GM18858 (cell line): Measurements from ENCODE around the gene SPNS1.
"Not testable (repeated sequence)": the region's sequence is repeated elsewhere in the genome, so short reads cannot be mapped to it uniquely, and the experiment has no call there.

ENCODE experiments used
- ATAC-seq: cut with Tn5 transposase; IDR thresholded peaks from one replicate; pipeline ENCODE4 v1.9.1; 2021; ENCODE audit not compliant: unreplicated experiment

The SPNS1 gene

GRCh38 chr16:28951410-28951943 lies 23.1 kb upstream of the SPNS1 start:
- ATAC-seq, result no peak

- no peak for ATAC-seq
Observed at GRCh38 chr16:28958216-28958615, 16.4 kb upstream of the SPNS1 start.

DNA sequence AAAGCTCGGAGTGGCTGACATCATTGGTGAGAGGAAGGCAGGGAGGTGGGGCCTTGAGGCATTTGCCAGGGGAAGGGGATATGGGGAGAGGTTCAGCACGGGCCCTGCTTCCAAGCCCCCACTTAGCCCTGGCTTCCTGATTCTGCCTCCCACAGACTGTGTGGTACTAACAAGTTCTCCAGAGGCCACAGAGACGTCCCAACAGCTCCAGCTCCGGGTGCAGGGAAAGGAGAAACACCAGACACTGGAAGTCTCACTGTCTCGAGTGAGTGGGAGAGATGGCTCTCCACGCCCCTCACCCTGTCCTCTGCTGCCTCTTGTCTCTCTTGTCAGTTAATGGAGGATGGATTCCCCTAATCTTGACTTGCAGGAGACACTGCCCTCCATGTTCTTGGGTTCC lies 15.7 kb upstream of the SPNS1 start:
- ATAC-seq, result no peak

DNA sequence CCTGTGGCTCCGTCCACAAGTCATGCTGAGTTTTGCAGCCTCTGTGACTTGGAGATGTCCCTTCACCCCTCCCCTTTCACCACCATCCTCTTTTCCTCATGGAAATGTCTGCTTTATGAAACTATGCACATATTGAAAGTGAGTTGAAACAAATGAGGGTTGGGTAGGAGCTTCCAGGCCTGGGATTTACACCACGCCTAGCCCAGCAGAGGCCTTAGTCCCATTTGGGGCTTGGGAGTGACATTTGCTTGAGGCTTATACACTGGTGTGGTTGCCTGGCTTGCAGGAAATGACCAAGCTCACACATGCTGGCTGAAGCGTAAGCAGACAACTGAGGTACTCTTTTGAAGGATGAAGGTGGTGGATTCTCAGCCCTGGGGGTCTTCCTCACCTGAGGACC lies 10.5 kb upstream of the SPNS1 start:
- ATAC-seq, result no peak

- no peak for ATAC-seq
Observed at GRCh38 chr16:28964496-28964895, 10.1 kb upstream of the SPNS1 start.

GRCh38 chr16:28967156-28967555 lies 7.4 kb upstream of the SPNS1 start:
- no peak for ATAC-seq

GRCh38 chr16:28969696-28970095 lies 4.9 kb upstream of the SPNS1 start:
- ATAC-seq, result not testable (repeated sequence)

GRCh38 chr16:28974007-28974436 lies 556 bp upstream of the SPNS1 start:
- peak; percentile 5 for ATAC-seq

DNA sequence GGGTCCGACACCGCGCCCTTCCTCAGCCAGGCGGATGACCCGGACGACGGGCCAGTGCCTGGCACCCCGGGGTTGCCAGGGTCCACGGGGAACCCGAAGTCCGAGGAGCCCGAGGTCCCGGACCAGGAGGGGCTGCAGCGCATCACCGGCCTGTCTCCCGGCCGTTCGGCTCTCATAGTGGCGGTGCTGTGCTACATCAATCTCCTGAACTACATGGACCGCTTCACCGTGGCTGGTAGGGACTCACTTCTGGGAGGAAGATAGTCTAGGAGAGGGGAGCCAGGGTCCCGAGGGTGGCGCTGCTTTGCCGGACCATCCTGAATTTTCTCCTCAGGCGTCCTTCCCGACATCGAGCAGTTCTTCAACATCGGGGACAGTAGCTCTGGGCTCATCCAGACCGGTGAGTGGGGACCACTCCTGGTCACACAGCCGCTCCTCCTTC lies 601 bp downstream of the SPNS1 start:
- no peak for ATAC-seq

- ATAC-seq, result no peak
Observed at GRCh38 chr16:28977703-28978662, 3.4 kb downstream of the SPNS1 start.

DNA sequence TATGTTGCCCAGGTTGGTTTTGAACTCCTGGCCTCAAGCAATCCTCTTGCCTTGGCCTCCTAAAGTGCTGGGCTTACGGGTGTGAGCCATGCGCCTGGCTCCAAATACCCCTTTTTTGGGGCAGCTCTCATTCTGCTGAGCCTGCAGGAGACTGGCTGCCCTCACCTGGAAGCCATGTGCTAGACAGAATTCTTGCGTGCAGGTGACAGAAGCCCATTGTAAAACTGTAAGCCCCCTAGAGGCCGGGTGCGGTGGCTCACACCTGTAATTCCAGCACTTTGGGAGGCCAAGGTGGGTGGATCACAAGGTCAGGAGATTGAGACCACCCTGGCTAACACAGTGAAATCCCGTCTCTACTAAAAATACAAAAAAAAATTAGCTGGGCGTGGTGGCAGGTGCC lies 5.8 kb downstream of the SPNS1 start:
- not testable (repeated sequence) for ATAC-seq

- no peak for ATAC-seq
Observed at GRCh38 chr16:28980929-28981328, 6.4 kb downstream of the SPNS1 start.

GRCh38 chr16:28981517-28981916 lies 6.9 kb downstream of the SPNS1 start:
- ATAC-seq, result no peak

- ATAC-seq, result no peak
Observed at GRCh38 chr16:28982418-28982817, 7.8 kb downstream of the SPNS1 start.

GRCh38 chr16:28982949-28983348 lies 8.4 kb downstream of the SPNS1 start:
- no peak for ATAC-seq

- no peak for ATAC-seq
Observed at GRCh38 chr16:28983644-28984043, 9.1 kb downstream of the SPNS1 start.

DNA sequence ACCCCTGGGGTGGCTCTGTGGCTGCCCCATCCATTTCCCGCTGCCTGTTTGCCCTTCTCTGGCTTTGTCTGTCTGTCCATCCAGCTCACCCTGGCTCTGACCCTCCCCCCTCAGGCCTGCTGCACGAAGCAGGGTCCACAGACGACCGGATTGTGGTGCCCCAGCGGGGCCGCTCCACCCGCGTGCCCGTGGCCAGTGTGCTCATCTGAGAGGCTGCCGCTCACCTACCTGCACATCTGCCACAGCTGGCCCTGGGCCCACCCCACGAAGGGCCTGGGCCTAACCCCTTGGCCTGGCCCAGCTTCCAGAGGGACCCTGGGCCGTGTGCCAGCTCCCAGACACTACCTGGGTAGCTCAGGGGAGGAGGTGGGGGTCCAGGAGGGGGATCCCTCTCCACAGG lies 9.5 kb downstream of the SPNS1 start:
- ATAC-seq, result no peak

DNA sequence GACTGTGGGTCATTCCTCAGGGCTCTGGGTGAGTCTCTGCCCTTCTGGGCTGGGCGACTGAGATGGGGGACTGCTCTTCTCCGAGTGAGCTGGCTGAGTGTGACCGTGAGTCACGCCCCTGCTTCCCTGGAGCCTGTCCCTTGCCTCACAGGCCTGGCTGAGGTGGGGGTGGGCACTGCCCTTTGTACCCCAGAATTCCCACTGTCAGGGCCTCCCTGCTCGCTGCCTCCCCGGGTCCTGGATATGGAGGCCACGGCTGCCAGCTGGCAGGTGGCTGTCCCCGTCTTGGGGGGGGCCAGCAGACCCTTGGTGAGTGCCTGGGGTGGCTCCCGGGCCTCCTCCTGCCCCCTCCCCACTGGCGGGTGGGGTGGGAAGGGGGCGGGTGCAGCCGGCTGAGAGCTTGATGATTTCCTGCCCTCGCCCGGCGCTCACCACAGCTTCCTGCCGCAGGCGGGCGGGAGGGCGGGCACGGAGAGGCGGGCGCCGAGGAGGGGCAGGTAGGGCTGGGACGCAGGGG lies 10.1 kb downstream of the SPNS1 start, which contains the start of gene LAT:
TSS of gene LAT (plus strand) at position 434 of the 517 bp plus-strand sequence. CDS start 366 bp downstream, outside the sequence.
- ATAC-seq, result no peak

DNA sequence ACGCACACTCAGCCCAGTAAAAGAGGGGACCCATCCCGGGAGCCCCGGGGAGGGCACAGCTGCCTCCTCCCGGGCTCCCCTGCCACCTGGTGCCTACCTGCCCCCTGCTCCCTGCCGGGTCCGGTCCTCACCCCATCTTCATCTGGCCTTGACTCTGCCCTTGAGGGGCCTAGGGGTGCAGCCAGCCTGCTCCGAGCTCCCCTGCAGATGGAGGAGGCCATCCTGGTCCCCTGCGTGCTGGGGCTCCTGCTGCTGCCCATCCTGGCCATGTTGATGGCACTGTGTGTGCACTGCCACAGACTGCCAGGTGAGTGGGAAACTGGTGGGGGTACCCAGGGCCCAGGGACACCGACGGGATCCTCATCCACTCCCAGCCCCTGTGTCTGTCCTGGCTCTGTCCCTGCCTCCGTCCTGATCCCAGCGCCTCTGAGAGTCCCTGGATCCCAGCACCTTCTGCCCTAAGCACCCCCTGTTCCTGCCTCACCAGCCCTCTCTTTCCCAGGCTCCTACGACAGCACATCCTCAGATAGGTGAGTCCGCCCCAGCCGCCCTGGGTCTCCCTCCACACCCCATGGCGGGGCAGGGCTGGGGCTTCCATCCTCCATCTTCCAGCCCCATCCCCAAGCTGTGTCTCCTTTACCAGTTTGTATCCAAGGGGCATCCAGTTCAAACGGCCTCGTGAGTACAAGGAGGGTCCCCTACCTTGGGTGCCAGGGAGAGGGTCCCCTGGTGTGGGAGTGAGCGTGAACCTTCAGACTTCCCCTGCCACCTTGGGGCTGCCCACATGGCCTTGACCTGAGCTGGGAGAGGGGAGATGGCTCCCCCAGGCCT lies 10.8 kb downstream of the SPNS1 start:
- ATAC-seq, result no peak

- no peak for ATAC-seq
Observed at GRCh38 chr16:28986046-28986445, 11.5 kb downstream of the SPNS1 start.

DNA sequence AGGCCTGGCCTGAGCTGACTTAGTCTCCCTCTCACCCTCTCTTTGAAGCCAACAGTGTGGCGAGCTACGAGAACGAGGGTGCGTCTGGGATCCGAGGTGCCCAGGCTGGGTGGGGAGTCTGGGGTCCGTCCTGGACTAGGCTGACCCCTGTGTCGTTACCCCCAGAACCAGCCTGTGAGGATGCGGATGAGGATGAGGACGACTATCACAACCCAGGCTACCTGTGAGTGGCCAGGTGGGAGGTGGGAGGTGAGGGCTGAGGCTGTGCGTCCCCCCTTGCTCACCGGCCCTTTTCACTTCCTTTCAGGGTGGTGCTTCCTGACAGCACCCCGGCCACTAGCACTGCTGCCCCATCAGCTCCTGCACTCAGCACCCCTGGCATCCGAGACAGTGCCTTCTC lies 11.9 kb downstream of the SPNS1 start:
- ATAC-seq, result no peak
